Activated CD4-positive, alpha-beta T cell treated with anti-CD3 and anti-CD28 coated beads for 48 hours (primary cell): ENCODE measurements around the gene SLC25A18.
"Not testable (repeated sequence)": the region's sequence is repeated elsewhere in the genome, so short reads cannot be mapped to it uniquely, and the experiment has no call there.

Experiments used
- DNase-seq: peaks from one replicate; pipeline ENCODE4 v3.0.0-alpha.2; 2020

SLC25A18 gene

DNA sequence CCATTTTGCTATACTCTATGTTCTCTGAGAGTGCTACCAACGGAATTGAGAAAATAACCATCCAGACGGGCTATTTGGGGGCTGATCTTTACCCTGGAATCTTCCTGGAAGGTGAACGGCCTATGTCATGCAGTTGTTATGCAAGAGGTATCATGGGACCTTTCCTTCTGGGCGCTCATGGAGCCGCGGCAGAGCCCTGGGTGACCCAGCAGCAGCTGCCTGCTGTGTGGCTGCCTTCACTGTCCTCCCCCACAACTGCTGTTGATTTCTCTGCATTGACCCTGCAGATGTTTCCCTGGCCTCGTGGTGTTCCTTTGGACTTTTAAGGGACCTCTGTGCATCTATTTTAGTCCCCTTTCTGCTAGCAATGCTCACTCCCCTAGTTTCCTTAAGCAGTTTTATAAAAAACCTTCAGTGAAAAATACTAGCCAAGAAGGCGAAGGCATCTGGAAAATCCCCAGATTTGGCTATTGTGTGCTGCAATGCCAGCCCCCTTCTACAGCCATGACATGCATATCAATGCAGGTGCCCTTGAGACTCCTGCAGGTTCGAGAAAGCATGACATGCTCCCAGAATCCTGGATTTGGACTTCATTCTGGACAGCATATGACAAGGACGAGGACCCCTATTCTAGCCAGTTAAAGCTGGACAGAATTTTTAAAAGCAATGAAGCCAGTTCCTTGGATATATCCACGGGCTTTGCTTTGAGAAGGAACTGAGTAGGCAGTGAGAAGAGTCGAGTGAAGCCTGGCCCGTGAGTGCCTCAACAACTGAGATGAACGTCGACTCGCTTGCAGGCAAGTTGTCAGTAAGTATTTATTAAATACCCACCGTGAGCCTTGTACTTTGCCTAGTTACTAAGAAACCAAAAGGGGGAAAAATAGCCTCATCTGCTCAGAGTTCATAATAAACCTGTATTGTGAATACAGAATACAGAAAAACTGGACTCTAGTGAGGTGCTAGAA lies at the start of gene SLC25A18:
SLC25A18 (plus strand) TSS at position 593 of the 965 bp plus-strand sequence. CDS start 16,447 bp downstream, outside the sequence.
- DNase-seq: no peak

- no peak for DNase-seq
Measured at GRCh38 chr22:17513612-17514011, 49.7 kb upstream of the SLC25A18 start.

GRCh38 chr22:17514084-17514483 lies 49.2 kb upstream of the SLC25A18 start:
- DNase-seq: no peak

DNA sequence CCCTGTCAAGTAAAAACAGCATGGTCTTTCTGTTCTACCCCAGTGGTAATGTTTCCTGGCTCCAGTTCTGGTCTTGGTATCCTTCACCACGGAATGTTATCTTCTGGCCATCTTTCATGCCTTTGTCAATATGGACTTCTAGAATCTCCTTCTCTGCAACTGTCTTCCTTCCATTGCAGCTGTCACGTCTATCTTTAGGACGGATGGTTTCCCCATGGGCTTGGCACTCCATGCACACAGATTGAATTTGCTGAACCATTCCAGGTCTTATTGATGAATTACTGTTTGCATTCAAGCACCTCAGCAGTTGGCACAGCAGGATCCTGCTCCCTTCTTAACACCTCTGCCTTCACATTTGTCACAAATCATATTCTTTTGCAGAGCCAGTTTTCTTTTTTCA lies 44.9 kb upstream of the SLC25A18 start:
- DNase-seq: no peak

DNA sequence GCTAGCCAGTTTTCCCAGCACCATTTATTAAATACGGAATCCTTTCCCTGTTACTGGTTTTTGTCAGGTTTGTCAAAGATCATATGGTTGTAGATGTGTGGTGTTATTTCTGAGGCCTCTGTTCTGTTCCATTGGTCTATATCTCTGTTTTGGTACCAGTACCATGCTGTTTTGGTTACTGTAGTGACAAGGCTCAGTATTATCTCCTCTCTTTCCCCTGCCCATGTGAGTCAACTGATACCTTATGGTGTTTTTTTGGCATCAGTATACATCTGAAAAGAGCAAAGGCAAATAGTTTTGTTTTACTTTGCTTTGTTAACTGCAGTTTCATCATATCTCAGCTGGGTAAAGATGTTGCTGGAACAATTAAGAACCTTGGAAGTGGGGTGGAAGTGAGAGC lies 41.3 kb upstream of the SLC25A18 start:
- not testable (repeated sequence) for DNase-seq

DNA sequence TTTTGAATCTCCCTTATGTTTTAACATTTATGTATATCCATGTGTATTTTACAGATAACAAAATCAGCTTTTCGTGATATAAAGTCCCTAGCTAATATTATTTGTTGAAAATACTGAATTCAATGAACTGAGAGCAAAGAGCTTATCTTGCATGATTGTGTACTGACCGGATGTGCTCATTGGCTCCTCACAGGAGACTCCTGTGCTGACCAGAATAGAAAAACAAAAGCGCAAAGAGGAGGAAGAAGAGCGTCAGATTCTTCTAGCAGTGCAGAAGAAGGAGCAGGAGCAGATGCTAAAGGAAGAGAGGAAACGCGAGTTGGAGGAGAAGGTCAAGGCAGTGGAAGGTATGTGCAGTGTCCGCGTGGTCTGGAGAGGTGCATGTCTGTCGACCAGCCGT lies 39.4 kb upstream of the SLC25A18 start:
- no peak for DNase-seq

DNA sequence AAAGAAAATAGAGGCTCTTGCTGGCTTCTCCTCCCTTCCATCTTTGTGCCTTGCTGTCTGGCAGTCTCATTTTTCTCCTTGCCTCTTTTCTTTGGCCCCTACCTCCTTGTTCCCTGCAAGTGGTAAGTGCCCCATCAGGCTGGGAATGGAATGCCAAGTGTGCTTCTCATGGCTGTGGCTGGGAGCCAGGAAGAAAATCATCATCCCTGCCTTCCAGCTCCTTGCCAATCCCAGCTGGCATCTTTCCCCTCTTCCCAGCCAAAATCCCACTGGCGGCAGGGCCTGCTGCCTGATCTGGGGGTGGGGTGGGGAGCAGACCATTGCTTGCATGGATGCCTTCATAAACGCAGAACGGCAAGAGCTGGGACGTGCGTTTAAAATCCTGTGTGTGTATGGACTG lies 27.0 kb upstream of the SLC25A18 start:
- no peak for DNase-seq

DNA sequence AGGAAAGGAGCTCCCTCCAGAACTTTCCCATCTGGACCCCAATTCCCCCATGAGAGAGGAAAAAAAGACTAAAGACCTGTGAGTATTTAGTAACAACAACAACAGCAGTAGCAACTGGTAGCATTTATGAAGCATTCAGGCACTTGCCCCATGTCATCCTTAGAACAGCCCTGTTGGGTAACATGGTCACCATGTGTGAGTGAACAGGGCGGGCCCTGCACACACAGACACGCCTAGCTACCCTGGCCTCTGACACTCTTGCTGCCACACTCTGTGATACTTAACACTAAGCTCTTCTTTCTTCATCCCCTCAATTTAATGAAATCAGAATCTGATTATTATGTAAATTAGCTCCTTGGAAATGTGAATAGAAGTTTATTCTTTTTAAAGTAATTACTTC lies 26.1 kb upstream of the SLC25A18 start:
- DNase-seq: no peak

DNA sequence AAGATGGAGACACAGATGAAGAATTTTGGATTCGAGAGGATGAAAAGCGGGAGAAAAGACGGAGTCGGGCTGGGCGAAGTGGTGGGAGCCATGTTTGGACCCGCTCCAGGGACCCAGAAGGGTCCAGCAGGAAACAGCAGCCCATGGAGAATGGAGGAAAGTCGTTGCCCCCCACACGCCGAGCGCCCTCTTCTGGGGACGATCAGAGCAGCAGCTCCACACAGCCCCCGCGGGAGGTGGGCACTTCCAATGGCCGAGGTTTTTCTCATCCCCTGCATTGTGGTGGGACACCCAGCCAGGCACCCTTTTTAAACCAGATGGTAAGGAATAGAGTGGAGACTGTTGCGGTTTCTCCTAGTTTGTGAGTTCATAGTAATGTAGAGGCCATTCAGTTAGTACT lies 22.8 kb upstream of the SLC25A18 start:
- DNase-seq: no peak

DNA sequence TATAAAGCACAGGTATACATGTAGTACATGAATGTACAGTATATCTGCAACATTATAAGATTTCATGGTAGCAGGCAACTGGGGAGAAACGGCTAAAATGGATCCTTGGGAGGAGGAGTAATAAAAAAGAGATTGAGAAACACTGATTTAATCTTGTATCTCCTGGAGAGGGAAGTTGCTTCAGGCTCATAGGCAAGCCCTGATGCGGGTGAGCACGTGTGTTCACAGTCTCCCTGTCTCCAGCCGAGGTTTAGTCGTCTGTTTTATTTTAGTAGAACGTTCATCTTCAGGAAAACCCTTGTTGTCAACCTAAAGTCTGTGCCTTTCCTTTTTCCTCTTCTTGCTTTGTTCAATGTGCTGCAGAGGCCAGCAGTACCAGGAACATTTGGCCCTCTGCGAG lies 21.8 kb upstream of the SLC25A18 start:
- DNase-seq: no peak

DNA sequence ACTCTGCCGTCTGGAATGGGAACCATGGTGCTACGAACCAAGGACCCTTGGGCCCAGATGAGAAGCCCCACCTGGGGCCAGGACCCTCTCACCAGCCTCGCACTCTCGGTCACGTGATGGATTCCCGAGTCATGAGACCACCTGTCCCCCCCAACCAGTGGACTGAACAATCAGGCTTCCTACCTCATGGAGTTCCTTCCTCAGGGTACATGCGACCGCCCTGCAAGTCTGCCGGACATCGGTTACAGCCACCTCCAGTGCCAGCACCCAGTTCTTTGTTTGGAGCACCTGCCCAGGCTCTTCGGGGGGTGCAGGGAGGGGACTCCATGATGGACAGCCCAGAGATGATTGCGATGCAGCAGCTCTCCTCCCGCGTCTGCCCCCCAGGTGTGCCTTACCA lies 20.8 kb upstream of the SLC25A18 start:
- DNase-seq: no peak

DNA sequence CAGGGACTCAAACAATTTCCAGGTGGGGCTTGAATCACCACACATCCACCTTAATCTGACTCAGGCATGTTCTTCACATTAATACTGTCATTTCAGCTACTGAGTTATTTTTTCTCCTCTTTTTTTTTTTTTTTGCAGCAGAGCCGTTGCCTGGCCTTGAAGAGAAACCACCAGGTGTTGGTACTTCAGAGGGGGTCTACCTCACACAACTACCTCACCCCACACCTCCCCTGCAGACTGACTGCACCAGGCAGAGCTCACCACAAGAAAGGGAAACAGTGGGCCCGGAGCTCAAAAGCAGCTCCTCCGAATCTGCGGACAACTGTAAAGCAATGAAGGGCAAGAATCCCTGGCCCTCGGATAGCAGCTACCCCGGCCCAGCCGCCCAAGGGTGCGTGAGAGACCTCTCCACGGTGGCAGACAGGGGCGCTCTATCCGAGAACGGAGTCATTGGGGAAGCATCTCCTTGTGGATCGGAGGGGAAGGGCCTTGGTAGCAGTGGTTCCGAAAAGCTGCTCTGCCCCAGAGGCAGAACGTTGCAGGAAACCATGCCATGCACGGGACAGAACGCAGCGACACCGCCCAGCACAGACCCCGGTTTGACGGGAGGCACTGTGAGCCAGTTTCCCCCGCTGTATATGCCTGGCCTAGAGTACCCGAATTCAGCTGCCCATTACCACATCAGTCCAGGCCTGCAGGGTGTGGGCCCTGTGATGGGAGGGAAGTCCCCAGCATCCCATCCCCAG lies 15.1 kb upstream of the SLC25A18 start:
- no peak for DNase-seq

- DNase-seq: no peak
Measured at GRCh38 chr22:17548756-17549035, 14.6 kb upstream of the SLC25A18 start.

DNA sequence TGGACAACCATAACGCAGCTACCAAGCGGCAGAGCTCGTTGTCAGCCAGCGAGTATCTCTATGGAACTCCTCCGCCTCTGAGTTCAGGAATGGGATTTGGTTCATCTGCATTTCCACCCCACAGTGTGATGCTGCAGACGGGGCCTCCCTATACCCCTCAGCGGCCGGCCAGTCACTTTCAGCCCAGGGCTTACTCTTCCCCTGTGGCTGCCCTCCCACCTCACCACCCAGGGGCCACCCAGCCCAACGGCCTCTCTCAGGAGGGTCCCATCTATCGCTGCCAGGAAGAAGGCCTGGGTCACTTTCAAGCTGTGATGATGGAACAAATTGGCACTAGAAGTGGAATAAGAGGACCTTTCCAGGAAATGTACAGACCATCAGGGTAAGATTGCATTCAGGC lies 14.1 kb upstream of the SLC25A18 start:
- no peak for DNase-seq

DNA sequence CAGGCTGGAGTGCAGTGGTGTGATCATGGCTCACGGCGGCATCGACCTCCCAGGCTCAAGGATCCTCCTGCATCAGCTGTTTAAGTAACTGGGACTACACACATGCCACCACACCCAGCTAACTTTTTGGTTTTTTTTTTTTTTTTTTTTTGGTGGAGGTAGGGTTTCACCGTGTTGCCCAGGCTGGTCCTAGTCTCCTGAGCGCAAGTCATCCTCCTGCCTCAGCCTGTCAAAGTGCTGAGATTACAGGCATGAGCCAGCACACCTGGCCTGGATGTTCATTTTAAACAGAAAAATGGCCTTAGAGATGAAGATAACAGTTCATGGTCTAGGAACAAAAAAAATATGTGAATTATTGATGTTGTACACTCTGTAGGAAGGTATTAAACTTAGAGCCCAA lies 13.6 kb upstream of the SLC25A18 start:
- no peak for DNase-seq

- DNase-seq: no peak
Measured at GRCh38 chr22:17552737-17553136, 10.6 kb upstream of the SLC25A18 start.

GRCh38 chr22:17554814-17555213 lies 8.5 kb upstream of the SLC25A18 start:
- DNase-seq: no peak

GRCh38 chr22:17559188-17559587 lies 4.1 kb upstream of the SLC25A18 start:
- no peak for DNase-seq

GRCh38 chr22:17563936-17564391 lies 666 bp downstream of the SLC25A18 start:
- DNase-seq: no peak

GRCh38 chr22:17566016-17566687 lies 2.9 kb downstream of the SLC25A18 start:
- not testable (repeated sequence) for DNase-seq

DNA sequence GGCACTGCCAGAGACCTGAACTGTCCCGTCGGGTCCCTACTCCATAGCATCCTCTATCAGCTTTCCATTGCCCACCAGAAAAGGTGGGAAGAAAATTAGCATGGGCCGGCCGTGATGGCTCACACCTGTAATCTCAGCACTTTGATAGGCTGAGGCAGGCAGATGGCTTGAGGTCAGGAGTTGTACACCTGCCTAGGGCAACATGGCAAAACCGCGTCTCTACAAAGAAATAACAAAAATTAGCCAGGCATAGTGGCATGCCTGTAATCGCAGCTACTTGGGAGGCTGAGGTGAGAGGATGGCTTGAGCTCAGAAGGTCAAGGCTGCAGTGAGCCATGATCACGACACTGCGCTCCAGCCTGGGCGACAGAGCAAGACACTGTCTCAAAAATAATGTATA lies 3.5 kb downstream of the SLC25A18 start:
- no peak for DNase-seq

DNA sequence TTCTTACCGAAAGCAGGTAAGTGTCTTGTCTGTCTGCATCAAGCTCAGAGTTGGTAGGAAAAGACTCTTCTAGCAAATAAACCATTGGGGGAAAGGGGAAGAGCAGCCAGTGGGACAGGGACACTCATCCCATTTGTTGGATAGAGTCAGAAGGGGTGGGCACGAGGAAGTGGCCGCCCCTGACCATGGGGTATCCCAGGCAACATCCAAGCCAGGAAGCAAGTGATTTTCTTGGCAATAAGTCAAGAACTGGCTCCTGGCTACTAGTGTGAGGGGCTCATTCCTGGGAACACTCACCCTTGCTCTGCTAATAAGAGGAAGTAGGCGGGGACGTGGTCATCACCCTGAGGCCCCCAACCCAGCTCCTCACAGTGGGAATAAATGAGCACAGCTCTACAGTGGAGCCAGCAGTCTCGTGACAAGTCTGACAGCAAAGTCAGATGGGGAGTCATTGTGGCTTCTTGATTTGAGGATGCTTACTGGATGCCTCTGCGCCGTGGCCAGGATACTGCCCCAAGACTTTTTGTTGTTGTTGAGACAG lies 6.7 kb downstream of the SLC25A18 start:
- DNase-seq: no peak
